ENCODE measurements around the gene PRSS38.

Gene PRSS38

DNA sequence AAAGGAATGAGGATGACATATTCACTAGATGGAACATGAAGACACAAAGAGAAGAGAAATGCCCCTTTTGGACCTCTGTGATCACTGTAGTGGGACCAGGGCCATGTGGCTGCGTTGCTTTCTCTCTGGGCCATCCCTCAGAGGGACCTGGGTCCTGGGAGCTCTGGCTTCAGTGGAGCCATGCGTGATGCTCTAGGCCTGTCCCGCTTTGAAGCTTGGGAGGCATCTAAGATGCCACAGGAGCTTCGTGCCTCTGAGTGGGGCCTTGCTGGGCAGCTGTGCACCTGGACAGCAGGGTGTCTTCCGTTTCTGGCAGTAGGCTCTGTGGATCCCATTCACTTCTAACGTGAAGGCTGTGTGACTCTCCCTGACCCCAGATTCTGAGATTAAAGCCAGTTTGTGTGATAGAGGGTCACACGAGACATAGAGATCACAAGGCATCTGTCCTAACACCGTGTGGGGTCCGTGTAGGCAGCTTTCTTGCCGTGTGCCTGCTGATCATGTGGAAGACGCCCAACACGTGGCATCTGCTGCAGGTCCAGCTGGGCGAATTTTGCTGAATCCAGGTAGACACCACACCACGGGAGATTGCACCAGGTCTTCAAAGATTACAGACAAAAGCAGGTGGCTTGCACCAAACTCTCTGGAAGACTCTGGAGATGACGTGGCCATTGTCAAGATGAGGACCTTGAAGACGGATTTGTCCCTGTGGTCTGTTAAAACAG lies 17.2 kb upstream of the PRSS38 start:
- H3K4me3 ChIP-seq (ENCODE audit: low read length) = no peak overlapping the region
- DNase-seq (ENCODE audit: low read depth) = no peak
- TF ChIP-seq, protein P1, sequence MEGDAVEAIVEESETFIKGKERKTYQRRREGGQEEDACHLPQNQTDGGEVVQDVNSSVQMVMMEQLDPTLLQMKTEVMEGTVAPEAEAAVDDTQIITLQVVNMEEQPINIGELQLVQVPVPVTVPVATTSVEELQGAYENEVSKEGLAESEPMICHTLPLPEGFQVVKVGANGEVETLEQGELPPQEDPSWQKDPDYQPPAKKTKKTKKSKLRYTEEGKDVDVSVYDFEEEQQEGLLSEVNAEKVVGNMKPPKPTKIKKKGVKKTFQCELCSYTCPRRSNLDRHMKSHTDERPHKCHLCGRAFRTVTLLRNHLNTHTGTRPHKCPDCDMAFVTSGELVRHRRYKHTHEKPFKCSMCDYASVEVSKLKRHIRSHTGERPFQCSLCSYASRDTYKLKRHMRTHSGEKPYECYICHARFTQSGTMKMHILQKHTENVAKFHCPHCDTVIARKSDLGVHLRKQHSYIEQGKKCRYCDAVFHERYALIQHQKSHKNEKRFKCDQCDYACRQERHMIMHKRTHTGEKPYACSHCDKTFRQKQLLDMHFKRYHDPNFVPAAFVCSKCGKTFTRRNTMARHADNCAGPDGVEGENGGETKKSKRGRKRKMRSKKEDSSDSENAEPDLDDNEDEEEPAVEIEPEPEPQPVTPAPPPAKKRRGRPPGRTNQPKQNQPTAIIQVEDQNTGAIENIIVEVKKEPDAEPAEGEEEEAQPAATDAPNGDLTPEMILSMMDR (conservative IDR thresholded peaks at IDR 0.05; ENCODE audit: low read depth, low read length) = no peak

DNA sequence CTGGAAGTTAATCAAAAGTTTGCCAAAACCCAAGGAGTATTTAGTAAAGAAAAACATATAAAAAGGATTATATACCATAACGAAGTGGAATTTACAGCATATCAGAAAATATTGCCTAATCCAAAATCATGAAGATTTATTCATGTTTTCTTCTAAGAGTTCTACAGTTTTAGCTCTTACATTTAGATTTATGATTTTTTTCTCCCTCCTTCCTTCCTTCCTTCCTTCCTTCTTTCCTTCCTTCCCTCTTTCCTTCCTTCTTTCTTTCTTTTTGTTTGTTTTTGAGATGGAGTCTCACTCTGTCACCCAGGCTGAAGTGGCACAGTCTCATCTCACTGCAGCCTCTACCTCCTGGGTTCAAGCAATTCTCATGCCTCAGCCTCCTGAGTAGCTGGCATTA lies 15.7 kb upstream of the PRSS38 start:
- TF ChIP-seq, protein P1 (conservative IDR thresholded peaks at IDR 0.05; ENCODE audit: low read depth, low read length) = no peak
- no peak for DNase-seq (ENCODE audit: low read depth)
- no peak overlapping the region for H3K4me3 ChIP-seq (ENCODE audit: low read length)

DNA sequence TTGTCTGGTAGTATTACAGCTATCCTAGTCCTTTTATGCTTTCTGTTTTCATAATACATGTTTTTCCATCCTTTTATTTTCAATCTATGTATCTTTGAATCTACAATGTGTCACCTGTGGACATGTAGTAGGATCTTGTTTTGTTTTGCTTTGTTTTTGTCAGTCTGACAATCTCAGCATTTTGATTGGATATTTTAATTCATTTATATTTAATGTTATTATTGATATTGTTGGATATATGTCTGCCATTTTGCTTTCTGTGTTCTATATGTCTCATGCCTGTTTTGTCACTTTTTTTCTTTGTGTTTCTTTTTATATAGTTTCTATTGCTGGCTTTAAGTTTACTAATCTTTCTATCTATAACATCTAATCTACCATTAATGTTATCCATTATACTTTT lies 11.5 kb upstream of the PRSS38 start:
- DNase-seq (ENCODE audit: low read depth) = no peak
- no peak overlapping the region for H3K4me3 ChIP-seq (ENCODE audit: low read length)
- TF ChIP-seq, protein P1 (conservative IDR thresholded peaks at IDR 0.05; ENCODE audit: low read depth, low read length) = no peak

DNA sequence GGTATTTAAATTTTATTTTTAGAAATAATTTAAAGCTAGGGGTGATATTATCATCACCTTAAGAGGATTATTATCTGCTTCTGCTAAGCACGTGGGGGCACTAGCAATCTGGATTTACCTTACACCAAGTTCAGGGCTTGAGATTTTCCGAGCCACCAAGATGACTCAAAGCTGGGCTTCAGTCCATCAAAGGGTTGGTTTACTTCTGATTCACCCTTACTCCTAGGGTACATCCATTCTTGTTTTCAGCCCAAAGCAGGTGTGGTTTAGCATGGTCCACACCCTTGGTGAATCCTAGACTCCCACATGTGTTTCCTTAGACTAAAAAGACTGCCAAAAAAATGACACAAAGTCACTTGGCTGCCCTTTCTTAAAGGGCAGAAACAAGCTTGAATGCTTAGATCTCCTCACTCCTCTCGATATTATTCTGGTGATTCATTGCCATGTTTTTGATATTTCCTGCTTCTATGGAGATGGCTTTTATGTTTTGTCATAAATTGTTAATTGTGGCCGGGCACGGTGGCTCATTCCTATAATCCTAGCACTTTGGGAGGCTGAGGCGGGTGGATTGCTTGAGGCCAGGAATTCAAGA lies 9.8 kb upstream of the PRSS38 start:
- no peak overlapping the region for H3K4me3 ChIP-seq (ENCODE audit: low read length)
- TF ChIP-seq, protein P1 (conservative IDR thresholded peaks at IDR 0.05; ENCODE audit: low read depth, low read length) = no peak
- DNase-seq (ENCODE audit: low read depth) = no peak

DNA sequence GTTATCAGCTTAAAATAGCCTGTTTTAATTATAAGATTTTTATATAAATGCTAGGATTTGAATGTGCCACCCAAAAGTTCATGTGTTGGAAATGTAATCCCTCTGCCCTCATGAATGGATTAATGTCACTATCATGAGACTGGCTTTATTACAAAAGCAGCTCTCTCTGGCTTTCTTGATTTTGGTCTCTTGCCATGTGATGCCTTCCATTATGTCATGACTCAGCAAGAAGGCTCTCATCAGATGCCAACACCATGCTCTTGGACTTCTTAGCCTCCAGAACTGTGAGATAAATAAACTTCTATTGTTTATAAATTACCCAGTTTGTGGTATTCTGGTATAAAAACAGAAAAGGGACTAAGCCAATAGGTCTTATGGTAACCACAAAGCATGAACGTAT lies 6.9 kb upstream of the PRSS38 start:
- TF ChIP-seq, protein P1 (conservative IDR thresholded peaks at IDR 0.05; ENCODE audit: low read depth, low read length) = no peak
- no peak overlapping the region for H3K4me3 ChIP-seq (ENCODE audit: low read length)
- no peak for DNase-seq (ENCODE audit: low read depth)

DNA sequence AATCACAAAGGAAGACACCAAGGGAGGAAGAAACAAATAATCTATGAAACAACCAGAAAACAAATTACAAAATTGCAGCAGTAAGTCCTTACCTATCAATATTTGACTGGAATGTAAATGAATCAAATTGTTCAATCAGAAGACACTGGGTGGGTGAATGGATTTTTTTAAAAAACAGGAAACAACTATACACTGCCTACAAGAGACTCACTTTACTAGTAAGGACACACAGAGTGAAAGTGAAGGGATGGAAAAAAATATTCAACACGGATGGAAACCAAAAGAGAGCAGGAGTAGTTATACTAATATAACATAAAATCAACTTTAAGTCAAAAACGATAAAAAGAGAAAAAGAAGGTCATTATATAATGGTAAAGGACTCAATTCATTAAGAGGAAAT lies 6.4 kb upstream of the PRSS38 start:
- TF ChIP-seq, protein P1 (conservative IDR thresholded peaks at IDR 0.05; ENCODE audit: low read depth, low read length) = no peak
- no peak for DNase-seq (ENCODE audit: low read depth)
- H3K4me3 ChIP-seq (ENCODE audit: low read length) = no peak overlapping the region

DNA sequence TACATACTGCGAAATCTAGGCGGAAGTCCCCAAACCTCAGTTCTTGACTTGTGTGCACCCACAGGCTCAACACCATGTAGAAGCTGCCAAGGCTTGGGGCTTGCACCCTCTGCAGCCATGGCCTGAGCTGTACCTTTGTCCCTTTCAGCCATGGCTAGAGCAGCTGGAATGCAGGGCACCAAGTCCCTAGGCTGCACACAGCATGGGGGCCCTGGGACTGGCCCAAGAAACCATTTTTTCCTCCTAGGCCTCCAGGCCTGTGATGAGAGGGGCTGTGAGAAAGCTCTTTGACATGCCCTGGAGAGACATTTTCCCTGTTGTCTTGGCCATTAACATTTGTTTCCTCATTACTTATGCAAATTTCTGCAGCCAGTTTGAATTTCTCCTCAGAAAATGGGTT lies 1.5 kb upstream of the PRSS38 start:
- no peak for DNase-seq (ENCODE audit: low read depth)
- no peak overlapping the region for H3K4me3 ChIP-seq (ENCODE audit: low read length)
- TF ChIP-seq, protein P1 (conservative IDR thresholded peaks at IDR 0.05; ENCODE audit: low read depth, low read length) = no peak
